H1 (cell line): ENCODE data around the gene TRHDE. TPM values are rescaled to one million over a fixed set of nuclear protein-coding genes. Genes with fewer than 3 reads are reported as not detected.

ENCODE experiments used
- CREB1 ChIP-seq: IDR thresholded peaks from 2 replicates; pipeline ENCODE4 v1.6.1; 2012; ENCODE audit warnings: inconsistent platforms
- CTBP2 ChIP-seq: IDR thresholded peaks from 2 replicates; pipeline ENCODE4 v1.7.0; 2011; ENCODE audit warnings: borderline replicate concordance, mild to moderate bottlenecking, moderate library complexity, mixed read lengths, low read length; ENCODE audit not compliant: insufficient read depth, insufficient read length
- SAP30 ChIP-seq: fragments of 300-600 bp; sonication (generic); IDR thresholded peaks from 2 replicates; pipeline ENCODE4 v1.7.1; 2012; ENCODE audit warnings: low read length, moderate library complexity, mild to moderate bottlenecking, inconsistent platforms; ENCODE audit not compliant: insufficient read depth, insufficient replicate concordance
- SP4 ChIP-seq: IDR thresholded peaks from 2 replicates; pipeline ENCODE4 v1.6.1; 2012; ENCODE audit warnings: low read length, inconsistent platforms
- SUZ12 ChIP-seq: fragments of 200-600 bp; sonication (generic); IDR thresholded peaks from 2 replicates; pipeline ENCODE4 v1.6.1; 2012; ENCODE audit warnings: mild to moderate bottlenecking, inconsistent platforms, low read length, moderate library complexity, mixed read lengths
- TAF1 ChIP-seq: IDR thresholded peaks from 2 replicates; pipeline ENCODE4 v1.6.1; 2011; ENCODE audit warnings: mild to moderate bottlenecking, low read depth, low read length
- polyA plus RNA-seq, 7 experiments: library from polyadenylated mRNA; depleted of rRNA in 3 of 7; stranded (reverse) in 5 of 7; unstranded in 2 of 7; fragments of >200 nt in 5 of 7; fragments of 200-250 nt in 2 of 7; gene quantifications; 1 replicate in 5 of 7; 2 replicates in 1 of 7; 4 replicates in 1 of 7; pipeline versions ENCODE4 v1.2.1 to v1.2.3, GENCODE V29; 2011 to 2013; ENCODE audit warnings: missing spikeins in 2 of 7, mixed read lengths in 2 of 7
- total RNA-seq: library from RNA; stranded (reverse); fragmentation: NEBNext Ultra II Directional; extraction: Animal tissue kit (Norgen Biotek cat#: 25700); gene quantifications from 2 replicates; pipeline ENCODE4 v1.2.1, GENCODE V29; 2021
- TF ChIP-seq, protein P1 (sequence below): fragments of 300-600 bp; sonication (generic); IDR thresholded peaks from 2 replicates; pipeline ENCODE4 v1.7.1; 2012; ENCODE audit warnings: low read length, moderate library complexity, mild to moderate bottlenecking, inconsistent platforms; ENCODE audit not compliant: insufficient replicate concordance

TRHDE gene
- total and polyA plus RNA-seq, 2 of the 8 experiments (the other 6 are each of a cell fraction or from before 2014, with no cell fraction given): 1.3 to 5.0 TPM

DNA sequence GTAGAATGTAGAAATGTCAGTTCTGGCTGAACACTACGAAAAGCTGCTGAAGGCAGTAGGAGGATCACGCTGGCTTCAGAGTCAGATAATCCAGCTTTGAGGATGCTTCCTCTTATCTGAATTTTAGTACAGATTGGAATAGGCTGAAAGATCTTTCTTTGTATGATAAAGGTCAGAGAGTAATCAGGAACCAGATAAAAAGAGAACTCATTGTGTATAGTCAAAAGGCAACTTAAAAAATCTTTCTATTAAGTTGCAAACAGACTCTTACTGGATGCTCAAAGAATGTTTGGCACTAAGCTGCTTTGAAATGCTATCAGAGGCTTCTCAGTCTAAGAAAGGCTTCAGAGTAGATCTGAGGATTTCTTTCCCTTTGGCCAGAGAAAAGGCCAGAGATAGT lies 21.8 kb upstream of the TRHDE start (continued):
- TF ChIP-seq, protein P1, sequence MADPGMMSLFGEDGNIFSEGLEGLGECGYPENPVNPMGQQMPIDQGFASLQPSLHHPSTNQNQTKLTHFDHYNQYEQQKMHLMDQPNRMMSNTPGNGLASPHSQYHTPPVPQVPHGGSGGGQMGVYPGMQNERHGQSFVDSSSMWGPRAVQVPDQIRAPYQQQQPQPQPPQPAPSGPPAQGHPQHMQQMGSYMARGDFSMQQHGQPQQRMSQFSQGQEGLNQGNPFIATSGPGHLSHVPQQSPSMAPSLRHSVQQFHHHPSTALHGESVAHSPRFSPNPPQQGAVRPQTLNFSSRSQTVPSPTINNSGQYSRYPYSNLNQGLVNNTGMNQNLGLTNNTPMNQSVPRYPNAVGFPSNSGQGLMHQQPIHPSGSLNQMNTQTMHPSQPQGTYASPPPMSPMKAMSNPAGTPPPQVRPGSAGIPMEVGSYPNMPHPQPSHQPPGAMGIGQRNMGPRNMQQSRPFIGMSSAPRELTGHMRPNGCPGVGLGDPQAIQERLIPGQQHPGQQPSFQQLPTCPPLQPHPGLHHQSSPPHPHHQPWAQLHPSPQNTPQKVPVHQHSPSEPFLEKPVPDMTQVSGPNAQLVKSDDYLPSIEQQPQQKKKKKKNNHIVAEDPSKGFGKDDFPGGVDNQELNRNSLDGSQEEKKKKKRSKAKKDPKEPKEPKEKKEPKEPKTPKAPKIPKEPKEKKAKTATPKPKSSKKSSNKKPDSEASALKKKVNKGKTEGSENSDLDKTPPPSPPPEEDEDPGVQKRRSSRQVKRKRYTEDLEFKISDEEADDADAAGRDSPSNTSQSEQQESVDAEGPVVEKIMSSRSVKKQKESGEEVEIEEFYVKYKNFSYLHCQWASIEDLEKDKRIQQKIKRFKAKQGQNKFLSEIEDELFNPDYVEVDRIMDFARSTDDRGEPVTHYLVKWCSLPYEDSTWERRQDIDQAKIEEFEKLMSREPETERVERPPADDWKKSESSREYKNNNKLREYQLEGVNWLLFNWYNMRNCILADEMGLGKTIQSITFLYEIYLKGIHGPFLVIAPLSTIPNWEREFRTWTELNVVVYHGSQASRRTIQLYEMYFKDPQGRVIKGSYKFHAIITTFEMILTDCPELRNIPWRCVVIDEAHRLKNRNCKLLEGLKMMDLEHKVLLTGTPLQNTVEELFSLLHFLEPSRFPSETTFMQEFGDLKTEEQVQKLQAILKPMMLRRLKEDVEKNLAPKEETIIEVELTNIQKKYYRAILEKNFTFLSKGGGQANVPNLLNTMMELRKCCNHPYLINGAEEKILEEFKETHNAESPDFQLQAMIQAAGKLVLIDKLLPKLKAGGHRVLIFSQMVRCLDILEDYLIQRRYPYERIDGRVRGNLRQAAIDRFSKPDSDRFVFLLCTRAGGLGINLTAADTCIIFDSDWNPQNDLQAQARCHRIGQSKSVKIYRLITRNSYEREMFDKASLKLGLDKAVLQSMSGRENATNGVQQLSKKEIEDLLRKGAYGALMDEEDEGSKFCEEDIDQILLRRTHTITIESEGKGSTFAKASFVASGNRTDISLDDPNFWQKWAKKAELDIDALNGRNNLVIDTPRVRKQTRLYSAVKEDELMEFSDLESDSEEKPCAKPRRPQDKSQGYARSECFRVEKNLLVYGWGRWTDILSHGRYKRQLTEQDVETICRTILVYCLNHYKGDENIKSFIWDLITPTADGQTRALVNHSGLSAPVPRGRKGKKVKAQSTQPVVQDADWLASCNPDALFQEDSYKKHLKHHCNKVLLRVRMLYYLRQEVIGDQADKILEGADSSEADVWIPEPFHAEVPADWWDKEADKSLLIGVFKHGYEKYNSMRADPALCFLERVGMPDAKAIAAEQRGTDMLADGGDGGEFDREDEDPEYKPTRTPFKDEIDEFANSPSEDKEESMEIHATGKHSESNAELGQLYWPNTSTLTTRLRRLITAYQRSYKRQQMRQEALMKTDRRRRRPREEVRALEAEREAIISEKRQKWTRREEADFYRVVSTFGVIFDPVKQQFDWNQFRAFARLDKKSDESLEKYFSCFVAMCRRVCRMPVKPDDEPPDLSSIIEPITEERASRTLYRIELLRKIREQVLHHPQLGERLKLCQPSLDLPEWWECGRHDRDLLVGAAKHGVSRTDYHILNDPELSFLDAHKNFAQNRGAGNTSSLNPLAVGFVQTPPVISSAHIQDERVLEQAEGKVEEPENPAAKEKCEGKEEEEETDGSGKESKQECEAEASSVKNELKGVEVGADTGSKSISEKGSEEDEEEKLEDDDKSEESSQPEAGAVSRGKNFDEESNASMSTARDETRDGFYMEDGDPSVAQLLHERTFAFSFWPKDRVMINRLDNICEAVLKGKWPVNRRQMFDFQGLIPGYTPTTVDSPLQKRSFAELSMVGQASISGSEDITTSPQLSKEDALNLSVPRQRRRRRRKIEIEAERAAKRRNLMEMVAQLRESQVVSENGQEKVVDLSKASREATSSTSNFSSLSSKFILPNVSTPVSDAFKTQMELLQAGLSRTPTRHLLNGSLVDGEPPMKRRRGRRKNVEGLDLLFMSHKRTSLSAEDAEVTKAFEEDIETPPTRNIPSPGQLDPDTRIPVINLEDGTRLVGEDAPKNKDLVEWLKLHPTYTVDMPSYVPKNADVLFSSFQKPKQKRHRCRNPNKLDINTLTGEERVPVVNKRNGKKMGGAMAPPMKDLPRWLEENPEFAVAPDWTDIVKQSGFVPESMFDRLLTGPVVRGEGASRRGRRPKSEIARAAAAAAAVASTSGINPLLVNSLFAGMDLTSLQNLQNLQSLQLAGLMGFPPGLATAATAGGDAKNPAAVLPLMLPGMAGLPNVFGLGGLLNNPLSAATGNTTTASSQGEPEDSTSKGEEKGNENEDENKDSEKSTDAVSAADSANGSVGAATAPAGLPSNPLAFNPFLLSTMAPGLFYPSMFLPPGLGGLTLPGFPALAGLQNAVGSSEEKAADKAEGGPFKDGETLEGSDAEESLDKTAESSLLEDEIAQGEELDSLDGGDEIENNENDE: no peak
- TF ChIP-seq CREB1 (no peak), SP4 (no peak), TAF1 (no peak), SAP30 (no peak), SUZ12 (no peak), CTBP2 (no peak)
